GM18502 (cell line): ENCODE measurements around the gene COL8A2.
A peak's percentile ranks its signal among the peaks of the same experiment; 100 is the strongest.

ENCODE experiments used
- ATAC-seq: cut with Tn5 transposase; IDR thresholded peaks from one replicate; pipeline ENCODE4 v1.9.1; 2021; ENCODE audit warnings: mild to moderate bottlenecking; ENCODE audit not compliant: unreplicated experiment, poor library complexity

The COL8A2 gene

DNA sequence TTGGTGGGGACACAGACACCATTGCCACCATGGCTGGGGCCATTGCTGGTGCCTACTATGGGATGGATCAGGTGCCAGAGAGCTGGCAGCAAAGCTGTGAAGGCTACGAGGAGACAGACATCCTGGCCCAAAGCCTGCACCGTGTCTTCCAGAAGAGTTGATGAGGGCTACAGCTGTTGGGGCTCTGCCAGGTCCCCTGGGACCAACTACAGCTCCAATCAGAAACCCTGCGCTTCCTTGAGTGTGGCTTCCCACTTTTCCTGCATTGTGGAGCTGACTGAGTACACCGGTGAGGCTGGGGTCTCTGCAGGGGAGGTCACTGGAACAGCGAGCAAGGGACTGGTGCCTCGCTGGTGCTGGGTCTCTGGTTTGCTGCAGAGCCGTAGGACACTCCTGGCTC, 31.8 kb downstream of the COL8A2 start:
- no peak for ATAC-seq

DNA sequence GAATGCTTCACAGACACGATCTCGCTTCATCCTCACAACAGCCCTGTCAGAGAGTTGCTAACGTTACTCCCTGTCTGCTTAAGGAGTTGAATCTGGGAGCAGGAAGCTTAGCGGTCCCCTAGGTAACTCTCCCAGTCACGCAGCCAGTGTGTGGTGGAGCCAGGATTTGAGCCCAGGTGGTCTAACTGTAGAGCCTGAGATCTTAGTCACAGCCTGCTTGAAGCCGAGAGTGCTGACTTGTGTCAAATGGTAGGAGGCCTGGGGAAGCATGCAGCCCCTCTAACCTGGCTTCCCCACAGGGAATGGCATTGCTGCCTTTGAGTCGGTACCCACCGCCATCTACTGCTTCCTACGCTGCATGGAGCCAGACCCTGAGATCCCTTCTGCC, 32.2 kb downstream of the COL8A2 start:
- no peak for ATAC-seq

DNA sequence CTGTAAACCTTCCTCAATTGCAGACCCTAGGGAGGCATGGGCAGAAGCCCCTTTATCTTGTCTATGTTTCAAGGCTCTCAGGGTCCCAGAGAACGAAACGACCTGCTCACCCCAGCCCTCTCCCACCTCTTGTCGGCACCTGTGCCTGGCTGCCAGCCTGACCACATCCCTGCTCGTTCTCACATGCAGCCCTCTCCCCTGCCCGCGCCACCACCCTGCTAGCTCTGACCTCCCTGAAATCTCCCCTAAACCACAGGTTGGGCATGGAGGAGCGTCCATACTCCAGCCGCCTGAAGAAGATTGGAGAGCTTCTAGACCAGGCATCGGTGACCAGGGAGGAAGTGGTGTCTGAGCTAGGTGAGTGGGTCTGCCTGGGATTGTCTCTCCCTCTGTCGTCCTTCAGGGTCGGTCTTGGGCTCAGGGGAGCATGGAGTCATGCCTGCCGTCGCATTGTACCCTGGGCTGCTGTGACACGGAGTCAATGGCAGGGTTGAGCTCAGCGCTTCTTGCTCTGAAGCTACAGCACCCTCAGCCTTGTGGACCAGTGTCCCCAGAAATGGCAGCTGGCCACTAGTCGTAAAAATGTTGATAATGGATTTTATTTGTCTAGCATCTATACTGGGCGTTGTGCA, 32.7 kb downstream of the COL8A2 start:
- no peak for ATAC-seq

DNA sequence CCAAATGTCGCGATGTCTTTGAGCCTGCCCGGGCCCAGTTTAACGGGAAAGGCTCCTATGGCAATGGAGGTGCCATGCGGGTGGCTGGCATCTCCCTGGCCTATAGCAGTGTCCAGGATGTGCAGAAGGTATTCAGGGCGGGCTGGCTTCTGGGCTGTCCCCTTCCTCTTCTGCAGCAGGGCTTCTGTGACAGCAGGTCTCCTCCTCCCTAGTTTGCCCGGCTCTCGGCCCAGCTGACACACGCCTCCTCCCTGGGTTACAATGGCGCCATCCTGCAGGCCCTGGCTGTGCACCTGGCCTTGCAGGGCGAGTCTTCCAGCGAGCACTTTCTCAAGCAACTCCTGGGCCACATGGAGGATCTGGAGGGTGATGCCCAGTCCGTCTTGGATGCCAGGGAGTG, 33.3 kb downstream of the COL8A2 start:
- no peak for ATAC-seq

DNA sequence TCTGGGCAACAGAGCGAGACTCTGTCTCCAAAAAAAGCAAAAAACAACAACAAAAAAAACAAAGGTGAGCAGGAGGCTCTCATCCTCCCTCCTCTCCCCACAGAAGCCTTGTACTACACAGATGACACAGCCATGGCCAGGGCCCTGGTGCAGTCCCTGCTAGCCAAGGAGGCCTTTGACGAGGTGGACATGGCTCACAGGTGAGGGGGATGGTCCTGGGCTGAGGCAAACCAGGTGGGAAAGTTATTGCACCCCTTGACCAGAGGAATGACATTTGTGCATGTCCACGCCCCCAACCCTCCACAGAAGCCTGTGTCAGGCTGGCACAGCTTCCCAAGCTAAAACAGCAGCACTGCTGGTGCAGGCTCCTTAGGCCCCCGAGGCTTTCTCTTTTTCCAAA, 33.9 kb downstream of the COL8A2 start:
- no peak for ATAC-seq

DNA sequence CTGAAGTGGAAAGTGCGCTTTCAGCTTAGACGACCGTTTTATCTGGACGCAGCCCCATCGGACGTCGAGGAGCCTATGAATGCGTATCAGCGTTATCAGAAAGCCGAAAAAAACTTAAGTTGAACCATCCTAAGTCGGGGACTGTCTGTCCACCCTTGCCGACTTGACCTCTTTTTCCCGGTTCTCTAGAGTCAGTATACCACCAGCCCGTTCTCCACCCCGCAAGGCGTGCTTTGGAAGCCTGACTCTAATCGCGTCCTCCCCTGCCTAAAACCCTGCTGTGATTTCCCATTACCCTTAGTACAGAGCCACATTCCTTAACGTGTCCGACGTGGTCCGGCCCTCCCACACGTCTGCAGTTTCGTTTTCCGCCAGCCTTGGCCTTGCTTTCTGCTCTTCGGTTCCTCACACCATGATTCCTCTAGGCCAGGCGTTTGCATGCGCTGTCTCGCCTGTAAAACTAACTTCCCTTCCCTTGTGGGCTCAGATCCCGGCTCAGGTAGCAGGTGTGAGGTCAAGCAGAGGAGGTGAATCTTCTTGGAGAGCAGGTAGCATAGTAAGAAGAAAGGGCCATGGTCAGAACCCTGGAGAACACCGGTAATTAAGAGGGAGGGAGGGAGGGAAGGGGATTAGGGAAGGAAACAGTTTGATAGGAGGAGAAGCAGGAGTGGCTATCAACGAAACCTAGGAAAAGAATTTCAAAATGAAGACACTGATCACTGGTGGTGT, 35.5 kb downstream of the COL8A2 start:
- ATAC-seq: peak; percentile 5

DNA sequence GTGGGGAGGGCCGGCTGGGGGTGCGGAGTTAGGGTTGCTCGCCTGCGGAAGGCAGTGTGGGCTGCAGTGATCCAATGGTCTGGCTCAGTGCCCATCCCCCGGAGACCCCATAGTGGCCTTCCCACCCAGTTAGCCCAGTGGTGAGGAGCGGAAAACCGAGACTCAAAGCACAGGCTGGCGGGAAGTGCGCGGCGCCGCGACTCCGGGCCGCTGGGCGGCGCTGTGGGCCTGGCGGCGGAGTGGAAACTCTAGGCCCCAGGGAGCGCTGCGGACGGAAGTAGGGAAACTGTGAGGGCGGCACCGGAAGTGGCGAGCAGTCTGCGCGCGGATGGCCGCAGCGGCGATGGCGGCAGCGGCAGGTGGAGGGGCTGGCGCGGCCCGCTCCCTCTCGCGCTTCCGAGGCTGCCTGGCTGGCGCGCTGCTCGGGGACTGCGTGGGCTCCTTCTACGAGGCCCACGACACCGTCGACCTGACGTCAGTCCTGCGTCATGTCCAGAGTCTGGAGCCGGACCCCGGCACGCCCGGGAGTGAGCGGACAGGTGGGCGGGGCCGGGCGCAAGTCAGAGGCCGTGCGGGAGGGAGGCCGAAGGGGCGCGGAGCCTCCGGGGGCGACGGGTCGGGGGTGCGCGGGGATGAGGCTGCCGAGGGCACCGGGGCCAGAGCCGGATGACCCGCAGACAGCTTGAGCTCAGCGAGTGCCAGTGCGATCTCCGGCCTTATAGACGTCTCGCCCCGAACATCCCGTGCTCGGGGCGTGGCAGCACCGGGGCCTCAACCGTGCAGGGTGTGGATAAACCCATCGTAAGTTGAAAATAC, 36.2 kb downstream of the COL8A2 start, which contains the start of gene ADPRS:
Gene ADPRS, plus strand, starts transcription at position 316 of the 816 bp plus-strand sequence. Its CDS starts 13 bp downstream, at position 329.
- ATAC-seq: peak; percentile 78

DNA sequence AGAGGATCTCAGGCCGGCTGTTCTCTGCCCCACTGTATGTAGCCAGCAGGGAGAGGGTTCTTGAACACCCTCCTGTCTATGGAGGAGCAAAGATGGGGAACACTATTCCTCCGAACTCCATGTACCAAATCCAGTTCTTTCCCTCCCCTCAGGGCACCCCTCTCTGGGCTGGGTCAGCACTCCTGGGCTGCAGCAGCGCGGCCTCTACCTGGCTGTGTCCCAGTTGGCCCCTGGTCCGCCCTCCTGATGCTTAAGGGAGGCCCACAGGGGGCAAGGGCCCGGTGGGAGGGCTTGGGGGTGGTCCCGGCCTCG, 36.8 kb downstream of the COL8A2 start:
- no peak for ATAC-seq

DNA sequence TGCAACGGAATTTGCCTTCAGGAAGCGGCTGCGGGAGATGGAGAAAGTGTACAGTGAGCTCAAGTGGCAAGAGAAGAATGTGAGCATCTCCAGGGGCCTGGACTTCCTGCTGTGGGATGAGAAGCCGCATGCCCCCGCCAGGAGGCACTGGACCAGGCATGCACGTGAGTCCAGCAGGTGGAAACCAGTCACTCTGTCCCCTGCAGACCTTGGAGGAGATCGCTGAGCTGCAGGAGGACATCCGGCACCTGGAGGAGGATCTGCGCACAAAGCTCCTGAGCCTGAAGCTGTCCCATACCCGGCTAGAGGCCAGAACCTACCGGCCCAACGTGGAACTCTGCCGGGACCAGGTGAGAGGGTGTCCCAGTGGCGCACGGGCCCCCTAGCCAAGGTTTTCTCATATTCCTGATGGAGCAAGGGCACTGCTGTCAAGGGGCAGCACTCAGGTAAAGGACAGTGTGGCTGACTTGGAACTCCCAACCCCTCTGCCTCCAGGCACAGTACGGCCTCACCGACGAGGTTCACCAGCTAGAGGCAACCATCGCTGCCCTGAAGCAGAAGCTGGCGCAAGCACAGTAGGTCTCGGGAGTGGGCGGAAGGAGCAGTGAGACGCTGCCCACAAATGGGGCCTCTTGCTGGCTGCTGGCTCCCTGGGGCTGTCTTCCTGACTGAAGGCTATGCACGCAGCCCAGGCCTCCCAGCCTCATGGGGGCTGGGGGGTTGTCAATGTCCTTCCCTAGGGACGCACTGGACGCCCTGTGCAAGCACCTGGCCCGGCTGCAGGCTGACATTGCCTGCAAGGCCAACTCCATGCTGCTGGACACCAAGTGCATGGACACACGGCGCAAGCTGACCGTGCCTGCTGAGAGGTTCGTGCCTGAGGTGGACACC, 37.5 kb downstream of the COL8A2 start:
- ATAC-seq: no peak

DNA sequence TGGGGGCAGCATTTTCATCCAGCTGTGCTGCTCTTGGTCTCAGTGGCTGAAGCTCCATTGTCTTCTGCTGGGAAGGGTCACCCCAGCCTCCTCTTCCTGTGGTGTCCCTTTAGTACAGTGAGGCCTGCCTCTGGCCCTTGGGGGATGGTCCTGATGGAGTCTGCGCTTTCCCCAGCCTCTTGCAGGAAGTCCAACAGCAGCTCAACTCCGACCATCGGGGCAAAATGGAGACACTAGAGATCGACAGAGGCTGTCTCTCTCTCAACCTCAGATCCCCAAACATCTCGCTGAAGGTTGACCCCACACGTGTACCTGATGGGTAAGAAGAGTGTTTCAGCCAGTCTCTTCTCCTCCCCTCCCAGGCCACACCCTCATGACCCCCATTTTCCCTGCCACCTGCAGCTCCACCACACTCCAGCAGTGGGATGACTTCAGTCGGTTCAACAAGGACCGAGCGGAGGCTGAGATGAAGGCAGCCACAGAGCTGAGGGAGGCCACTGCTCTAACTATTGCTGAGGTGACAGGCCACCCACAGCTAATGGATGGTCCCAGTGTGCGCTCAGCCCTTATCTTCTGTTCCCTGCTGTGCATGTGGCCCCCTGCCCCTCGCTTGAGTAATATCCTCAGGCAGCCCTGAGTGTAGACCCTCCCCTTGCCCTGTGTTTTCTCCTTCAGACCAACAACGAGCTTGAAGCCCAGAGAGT, 38.3 kb downstream of the COL8A2 start:
- ATAC-seq: no peak

DNA sequence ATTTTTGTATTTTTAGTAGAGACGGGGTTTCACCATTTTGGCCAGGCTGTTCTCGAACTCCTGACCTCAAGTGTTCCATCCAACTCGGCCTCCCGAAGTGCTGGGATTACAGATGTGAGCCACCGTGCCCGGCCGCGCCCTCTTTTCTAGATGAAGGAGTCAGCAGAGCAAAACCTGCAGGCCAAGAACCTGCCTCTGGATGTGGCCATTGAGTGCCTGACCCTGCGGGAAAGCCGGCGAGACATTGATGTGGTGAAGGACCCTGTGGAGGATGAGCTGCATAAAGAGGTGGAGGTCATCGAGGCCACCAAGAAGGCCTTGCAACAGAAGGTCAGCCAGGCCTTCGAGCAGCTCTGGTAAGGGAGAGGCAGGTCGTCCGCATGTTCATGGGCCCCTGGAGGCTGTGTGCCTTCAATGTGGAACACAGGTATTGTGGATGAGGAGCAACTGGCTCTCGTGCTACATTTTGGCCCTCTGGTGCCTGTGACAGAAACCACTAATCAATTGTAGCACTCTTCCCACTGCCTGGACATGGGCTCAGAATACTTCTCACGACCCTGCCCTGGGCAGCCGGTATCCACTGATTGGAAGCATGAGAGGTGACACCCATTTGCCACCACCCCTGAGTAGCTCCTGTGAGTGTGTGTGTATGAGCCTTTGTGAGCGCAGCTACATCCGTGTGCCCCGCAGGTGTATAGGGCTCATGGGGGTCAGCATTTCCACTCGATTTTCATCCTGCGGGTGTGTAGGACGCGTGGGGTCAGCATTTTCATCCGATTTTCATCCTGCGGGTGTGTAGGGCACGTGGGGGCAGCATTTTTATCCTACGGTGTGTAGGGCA, 39.1 kb downstream of the COL8A2 start:
- no peak for ATAC-seq

DNA sequence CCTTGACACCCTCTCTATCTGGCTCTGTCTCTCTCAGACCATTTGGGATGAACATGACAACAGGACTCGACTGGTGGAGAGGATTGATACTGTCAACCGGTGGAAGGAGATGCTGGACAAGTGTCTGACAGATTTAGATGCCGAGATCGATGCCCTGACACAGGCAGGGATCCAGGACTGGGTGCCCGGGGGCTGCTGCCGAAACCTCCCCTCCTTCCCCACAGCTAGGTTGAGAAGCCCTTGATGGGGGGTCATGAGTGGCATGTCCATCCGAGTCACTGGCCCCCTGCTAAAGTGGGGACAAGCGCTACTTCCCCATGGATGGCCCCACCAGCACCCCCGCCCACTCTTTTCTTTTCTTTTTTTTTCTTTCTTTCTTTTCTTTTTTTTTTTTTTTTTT, 39.9 kb downstream of the COL8A2 start:
- ATAC-seq: no peak

DNA sequence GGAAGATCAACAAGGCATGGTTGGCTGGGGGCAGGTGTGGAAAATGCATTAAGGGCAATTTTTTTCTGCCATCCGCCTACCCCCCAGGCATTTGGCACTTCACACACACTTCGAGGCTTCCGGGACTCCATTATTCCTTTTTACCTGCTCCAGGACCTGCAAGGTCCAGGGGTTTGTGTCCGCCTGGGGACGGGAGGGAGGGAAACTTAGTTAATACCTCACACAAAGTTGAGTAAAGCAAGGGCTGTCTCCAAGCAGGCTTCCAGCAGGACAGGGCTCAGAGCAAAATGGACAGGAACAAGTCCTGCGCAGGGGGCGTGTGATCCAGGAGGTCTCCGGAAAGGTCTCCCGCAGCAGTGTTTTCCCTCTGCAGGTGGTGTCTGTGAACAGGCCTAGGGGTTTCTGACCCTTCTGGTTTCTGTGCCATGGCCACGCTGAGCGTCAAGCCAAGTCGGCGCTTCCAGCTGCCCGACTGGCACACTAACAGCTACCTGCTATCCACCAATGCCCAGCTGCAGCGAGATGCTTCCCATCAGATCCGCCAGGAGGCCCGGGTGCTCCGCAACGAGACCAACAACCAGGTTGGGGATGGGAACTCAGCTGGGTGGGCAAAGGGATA, 40.4 kb downstream of the COL8A2 start:
- no peak for ATAC-seq

DNA sequence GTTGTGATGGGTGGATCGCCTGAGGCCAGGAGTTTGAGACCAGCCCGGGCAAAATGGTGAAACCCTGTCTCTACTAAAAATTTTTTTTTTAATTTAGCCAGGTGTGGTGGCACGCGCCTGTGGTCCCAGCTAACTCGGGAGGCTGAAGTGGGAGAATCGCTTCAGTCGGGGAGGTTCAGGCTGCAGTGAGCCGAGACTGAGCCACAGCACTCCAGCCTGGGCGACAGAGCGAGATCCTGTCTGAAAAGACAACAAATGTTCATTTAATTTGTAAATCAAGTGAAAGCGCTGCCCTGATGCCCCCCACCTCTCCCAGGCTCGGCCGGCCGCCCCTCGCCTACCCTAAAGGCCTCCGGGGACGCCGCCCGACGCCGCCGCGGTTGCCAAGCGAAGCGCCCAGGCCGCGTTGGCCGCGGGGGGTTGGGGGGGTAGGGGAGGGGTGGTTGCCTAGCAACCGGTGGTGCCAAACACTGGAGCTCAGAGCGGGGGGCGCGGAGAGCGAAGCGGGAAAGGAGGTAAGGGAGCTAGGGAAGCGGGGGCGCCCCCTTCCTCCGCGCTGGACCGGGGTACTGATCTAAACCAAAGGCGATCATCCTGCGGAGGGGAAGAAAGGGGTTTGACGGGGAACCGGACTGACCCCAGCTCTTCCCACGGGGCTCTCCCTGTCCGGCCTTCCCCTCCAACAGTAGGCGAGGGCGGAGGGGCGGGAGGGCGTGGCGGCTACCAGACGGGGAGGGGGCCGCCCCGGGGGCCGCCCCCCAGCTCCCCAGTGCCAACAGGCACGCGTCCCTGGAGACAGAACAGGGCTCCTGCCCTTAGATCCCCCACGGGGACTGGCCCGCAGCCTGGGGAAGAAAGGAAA, 41.2 kb downstream of the COL8A2 start, which contains the start of gene TEKT2:
Gene TEKT2, plus strand, starts transcription at position 460 of the 862 bp plus-strand sequence. CDS start 828 bp downstream, outside the sequence.
- no peak for ATAC-seq

DNA sequence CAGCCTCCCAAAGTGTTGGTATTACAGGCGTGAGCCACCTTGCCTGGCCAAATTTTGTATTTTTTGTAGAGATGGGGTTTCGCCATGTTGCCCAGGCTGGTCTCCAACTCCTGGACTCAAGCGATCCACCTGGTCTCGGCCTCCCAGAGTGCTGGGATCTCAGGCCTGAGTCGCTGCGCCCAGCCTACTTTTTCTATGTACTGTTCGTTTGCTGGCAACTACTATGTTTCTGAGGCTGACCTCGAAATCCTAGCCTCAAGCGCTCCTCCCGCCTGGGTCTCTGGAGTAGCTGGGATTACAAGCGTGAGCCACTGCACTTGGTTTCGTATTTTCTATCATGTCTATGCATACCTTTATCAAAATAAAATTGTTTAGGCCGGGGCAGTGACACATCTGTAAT, 41.8 kb downstream of the COL8A2 start:
- no peak for ATAC-seq

DNA sequence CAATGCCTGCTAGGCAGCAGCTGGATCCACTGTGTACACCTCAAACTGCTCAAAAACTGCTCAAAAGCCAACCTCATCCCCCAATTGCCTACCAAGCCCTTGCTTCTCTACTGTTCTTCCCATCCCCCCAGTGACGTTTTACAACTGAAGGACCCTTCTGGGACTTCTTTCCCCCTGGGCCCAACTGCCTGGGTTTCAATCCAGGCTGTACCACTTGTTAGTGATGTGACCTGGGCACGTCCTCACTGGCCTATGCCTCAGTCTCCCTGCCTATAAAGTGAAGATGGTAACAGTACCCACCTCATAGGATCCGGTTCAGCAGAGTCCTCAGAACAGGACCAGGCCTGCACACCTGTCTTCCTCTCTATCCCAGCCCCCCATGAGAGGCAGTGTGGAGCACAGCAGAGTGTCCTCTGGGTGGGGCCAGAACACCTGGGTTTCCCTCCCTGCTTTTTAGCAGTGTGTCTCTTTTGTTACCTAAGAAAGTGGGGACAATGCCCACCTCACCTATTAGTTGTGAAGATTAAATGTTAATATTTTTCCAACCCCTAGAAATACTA, 43.0 kb downstream of the COL8A2 start:
- ATAC-seq: no peak

DNA sequence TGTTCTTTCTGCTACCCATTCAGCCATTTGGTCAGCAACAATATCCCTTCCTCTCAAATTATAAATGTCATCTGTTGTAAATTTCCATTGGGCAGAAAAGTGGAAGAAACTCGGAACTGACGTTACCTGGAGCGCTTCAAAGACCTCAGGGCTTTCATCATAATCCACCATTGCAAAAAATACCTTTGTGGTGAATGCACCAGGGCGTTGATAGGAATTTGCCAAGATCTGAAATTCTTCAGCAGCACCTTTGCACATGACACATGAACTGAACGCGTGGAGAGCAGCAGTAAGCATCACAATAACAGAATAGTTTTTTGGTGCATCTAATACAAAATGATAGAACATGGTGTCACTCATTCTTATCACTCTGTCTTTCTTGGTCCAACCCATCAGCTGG, 44.2 kb downstream of the COL8A2 start:
- no peak for ATAC-seq
